ENCODE data around the gene ZNF280D.

The ZNF280D gene

GRCh38 chr15:56628893-56629532 lies 104.3 kb downstream of the ZNF280D start:
- DNase-seq, result peak in 1 of 2 experiments; percentile 3

GRCh38 chr15:56619887-56620286 lies 113.4 kb downstream of the ZNF280D start:
- no peak for DNase-seq

GRCh38 chr15:56617628-56618027 lies 115.7 kb downstream of the ZNF280D start:
- DNase-seq, result no peak

- no peak for DNase-seq
Measured at GRCh38 chr15:56616551-56616950, 116.8 kb downstream of the ZNF280D start.

- no peak for DNase-seq
Measured at GRCh38 chr15:56613811-56614210, 119.5 kb downstream of the ZNF280D start.

- DNase-seq, result peak; percentile 22 to 28
Measured at GRCh38 chr15:56608993-56609392, 124.3 kb downstream of the ZNF280D start.

GRCh38 chr15:56608140-56608778 lies 125.0 kb downstream of the ZNF280D start:
- peak in 1 of 2 experiments; percentile 36 for DNase-seq

GRCh38 chr15:56602253-56602652 lies 131.1 kb downstream of the ZNF280D start:
- no peak for DNase-seq

- no peak for DNase-seq
Measured at GRCh38 chr15:56600380-56600779, 132.9 kb downstream of the ZNF280D start.

- DNase-seq, result no peak
Measured at GRCh38 chr15:56598991-56599390, 134.3 kb downstream of the ZNF280D start.

GRCh38 chr15:56587686-56588085 lies 145.6 kb downstream of the ZNF280D start:
- no peak for DNase-seq

GRCh38 chr15:56586206-56586605 lies 147.1 kb downstream of the ZNF280D start:
- no peak for DNase-seq

- no peak for DNase-seq
Measured at GRCh38 chr15:56582785-56583184, 150.5 kb downstream of the ZNF280D start.
